HG02970 (cell line): ENCODE results near the gene DRG1.
"Not testable (repeated sequence)": the region's sequence is repeated elsewhere in the genome, so short reads cannot be mapped to it uniquely, and the experiment has no call there.

Experiments used
- ATAC-seq: cut with Tn5 transposase; IDR thresholded peaks from one replicate; pipeline ENCODE4 v1.9.1; 2021; ENCODE audit warnings: mild to moderate bottlenecking, moderate library complexity, moderate number of reproducible peaks; ENCODE audit not compliant: unreplicated experiment, low FRiP score

Gene DRG1

DNA sequence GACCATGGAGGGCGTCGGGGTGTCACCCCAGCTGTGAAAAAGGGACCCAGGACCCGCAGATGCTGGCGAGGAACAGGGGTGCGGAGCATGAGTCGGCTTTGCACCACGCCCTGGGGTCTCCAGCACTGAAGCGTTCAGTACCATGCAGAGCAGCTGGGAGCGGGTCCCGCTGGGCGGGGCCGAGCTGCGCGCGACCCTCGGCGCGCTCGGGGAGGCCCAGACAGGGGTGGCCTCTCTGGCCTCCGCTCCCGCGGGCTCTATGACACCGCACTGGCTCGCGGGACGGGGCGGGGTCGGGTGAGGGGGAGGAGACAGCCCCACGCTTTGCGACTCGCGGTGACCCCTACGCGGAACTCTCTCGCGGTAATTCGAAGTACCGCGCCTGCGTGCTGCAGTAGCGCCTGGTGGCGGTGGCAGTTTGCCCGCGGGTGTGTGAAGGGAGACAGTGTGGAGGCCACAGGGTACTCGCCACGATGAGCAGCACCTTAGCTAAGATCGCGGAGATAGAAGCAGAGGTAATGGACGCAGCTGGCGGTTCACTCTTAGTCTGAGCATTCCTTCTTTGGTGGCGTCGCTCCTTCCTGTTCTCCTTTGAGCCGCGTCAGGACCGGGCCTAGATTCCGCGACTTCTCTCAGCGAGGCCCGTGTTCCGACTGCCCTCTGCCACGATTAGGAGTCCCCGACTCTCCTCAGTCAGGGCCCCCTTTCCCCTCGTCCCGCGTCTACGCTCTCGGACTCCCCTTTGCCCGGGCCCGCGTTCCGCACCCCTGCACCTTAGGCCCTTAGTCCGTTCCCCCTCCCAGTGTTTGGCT lies at the start of gene DRG1:
DRG1 (plus strand) TSS at position 394 of the 812 bp plus-strand sequence; CDS start at position 474, 80 bp downstream.
- peak; percentile 85 for ATAC-seq

- ATAC-seq: no peak
Measured at GRCh38 chr22:31349960-31350359, 49.4 kb upstream of the DRG1 start.

- no peak for ATAC-seq
Measured at GRCh38 chr22:31350410-31350863, 49.0 kb upstream of the DRG1 start.

GRCh38 chr22:31354515-31354914 lies 44.9 kb upstream of the DRG1 start:
- ATAC-seq: no peak

DNA sequence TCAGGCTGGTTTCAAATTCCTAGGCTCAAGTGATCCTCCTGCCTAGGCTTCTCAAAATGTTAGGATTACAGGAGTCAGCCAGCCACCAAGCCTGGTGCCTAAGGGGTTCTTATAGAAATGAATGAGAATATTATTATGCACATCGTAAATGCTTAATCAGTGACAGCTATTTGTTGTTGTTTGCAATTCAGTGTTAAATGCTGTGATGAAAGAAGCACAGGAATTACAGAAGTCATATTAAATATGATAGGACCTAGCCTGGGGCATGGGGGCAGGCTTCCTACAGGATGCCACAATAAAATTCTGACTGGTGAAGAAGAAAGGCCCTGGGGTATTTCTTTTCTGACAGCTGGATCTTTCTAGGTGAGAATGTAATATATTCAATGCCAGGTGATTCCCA lies 39.4 kb upstream of the DRG1 start:
- no peak for ATAC-seq

- ATAC-seq: no peak
Measured at GRCh38 chr22:31361743-31362142, 37.7 kb upstream of the DRG1 start.

DNA sequence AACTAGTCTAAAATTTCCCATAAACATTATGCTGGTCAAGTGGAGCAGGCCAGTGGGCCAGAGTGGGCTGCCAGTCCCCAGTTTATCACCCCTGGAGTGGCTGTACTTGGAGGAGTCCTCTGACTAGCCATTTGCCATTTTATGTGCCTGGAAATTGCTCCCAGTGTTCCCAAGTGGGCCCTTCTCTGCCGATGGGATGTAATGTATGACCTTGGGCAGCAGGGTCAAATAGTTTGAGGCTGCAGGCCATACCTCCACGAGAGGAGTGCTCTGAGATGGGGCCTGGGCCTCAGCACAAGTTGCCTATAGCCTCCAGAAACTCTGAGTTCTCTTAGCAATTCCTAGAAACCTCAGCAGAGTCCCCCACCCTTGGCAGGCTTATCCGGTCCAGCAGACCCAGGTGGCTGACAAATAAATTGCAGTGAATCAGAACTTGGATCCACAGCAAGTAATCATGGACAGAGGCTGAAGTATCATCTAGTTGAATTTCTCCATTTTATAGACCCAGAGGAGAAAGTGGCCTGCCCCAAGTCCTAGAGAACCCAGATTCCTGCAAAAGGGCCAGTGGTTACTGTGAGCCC lies 35.4 kb upstream of the DRG1 start:
- no peak for ATAC-seq

DNA sequence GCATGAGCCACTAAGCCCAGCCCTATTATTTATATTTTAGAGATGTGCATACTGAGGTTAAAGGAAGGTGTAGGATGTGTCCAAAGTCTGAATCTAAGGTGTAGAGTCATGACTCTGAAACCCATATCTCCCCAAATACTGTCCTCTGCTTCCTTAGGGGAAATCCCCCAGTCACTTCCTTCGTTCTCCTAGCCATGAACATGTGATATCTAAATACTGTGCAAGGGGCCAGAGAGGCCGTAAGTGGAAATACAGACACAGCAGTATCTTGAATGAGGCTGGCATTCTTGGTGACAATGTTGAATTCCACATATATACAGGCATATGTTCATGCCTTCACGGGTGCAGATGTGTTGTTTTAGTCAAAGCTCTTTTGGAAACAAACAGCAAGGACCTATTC lies 32.0 kb upstream of the DRG1 start:
- ATAC-seq: no peak

- ATAC-seq: no peak
Measured at GRCh38 chr22:31377612-31378011, 21.8 kb upstream of the DRG1 start.

DNA sequence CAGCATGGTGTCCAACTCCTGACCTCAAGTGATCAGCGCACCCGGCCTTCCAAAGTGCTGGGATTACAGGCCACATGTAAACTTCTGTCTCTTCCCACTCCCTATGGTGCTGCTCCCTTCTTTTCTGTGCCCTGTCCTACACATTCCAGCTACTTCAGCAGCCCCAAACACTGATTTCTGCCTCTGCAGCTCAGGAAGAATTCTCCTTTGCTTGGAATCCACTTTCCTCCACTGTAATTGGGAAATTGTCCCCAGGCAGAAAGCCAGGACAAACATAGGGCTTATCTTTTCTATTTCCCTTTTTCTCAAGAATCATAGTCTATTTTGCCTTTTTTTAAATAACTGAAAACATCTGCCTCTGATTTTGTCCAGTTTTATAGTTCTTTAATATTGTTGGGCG lies 21.3 kb upstream of the DRG1 start:
- no peak for ATAC-seq

GRCh38 chr22:31378651-31379050 lies 20.8 kb upstream of the DRG1 start:
- ATAC-seq: not testable (repeated sequence)

GRCh38 chr22:31393893-31394292 lies 5.5 kb upstream of the DRG1 start:
- ATAC-seq: no peak

- ATAC-seq: no peak
Measured at GRCh38 chr22:31394326-31394725, 5.1 kb upstream of the DRG1 start.

DNA sequence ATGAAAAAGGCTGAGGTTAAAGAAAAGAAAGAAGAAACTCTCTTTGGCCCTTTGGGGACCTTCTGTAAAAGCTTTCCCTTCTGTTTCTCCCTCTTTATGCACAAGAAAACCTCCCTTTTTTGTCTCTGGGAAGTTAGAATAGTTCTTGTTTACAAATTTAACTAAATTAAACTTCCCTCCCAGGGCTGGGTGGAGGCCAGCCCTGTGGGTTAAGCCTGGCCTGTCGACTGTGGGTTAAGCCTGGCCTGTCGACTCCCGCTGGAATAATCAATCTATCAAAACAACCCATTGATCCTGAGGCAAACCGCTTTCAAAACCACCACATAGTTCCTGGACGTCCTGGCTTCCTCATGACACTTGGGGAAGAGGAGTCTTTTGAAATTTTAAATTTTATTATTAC lies 1.2 kb upstream of the DRG1 start:
- no peak for ATAC-seq

GRCh38 chr22:31400023-31400397 lies 606 bp downstream of the DRG1 start:
- ATAC-seq: no peak

- ATAC-seq: not testable (repeated sequence)
Measured at GRCh38 chr22:31402350-31402749, 2.9 kb downstream of the DRG1 start.

DNA sequence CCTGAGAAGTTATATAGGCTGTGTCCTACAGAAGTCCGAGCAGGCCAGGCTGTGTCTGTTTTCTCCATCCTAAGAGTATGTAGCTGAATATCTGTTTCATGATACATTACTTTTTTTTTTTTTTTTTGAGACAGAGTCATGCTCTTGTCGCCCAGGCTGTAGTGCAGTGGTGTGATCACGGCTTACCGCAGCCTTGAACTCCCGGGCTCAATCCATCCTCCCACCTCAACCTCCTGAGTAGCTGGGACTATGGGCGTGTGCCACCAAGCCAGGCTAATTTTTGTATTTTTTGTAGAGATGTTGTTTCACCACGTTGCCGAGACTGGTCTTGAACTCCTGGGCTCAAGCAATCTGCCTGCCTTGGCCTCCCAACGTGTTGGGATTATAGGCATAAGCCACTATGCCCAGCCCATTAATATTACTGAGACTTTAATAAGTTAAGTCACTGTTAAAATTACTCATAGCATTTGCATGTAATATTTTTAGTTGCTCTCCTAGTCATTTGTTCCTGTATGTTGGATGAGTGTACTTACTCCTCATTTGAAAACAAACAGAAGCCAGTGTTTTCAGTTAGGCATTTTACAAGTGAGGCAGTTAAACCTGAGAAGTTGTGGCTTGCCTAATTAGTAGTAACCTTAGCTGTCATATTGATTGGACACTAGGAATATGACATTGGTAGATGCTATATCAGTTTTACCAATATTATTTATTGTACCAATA lies 26.1 kb downstream of the DRG1 start:
- no peak for ATAC-seq

- ATAC-seq: no peak
Measured at GRCh38 chr22:31431950-31432349, 32.5 kb downstream of the DRG1 start.

DNA sequence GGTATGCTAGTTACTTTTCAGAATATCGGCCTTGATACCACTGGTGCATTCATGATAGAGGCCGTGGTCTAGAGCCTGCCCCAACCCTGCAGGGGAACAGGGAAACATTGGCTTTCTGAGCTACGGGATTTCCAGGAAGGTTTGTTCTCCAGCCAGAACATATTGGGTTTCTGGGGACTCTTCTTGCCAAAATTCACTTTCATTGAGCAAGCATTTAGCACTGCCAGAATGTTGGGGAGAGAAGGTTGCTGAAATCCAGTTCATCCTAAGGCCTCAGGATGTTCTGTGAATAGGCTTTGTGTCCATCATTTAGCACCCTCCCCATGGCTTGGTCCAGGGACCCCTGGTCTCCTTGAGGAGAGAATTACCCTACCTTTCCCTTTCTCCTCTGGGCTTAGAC lies 36.7 kb downstream of the DRG1 start:
- ATAC-seq: no peak

DNA sequence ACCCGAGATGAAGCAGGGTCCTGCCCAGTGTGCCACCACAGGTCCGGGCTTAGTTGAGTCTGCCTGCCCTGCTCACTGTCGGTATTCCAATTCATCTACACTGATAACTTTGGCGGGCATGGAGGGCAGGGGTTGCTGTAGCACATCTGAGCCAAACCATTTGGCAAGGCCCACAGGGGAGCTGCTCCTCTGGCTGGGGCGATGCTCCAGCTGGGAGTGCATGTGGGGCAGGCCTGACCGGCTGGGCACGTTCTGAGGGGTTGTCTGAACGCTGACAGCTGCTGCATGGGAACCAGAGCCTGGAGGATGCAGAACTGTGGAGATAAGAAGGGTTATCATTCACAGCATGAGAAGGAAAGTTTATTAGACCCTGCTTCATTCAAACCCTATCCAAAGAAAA lies 40.4 kb downstream of the DRG1 start:
- ATAC-seq: no peak

GRCh38 chr22:31440681-31441080 lies 41.3 kb downstream of the DRG1 start:
- no peak for ATAC-seq
